ENCODE results near the gene RPL7A. TPM values are rescaled to one million over a fixed set of nuclear protein-coding genes. Genes with fewer than 3 reads are reported as not detected.

RPL7A gene
- total RNA-seq, 1 donor from 2014 or later: 2,045 TPM

GRCh38 chr9:133383438-133383837 lies 35.4 kb downstream of the RPL7A start:
- Mint-ChIP-seq H3K4me1 (ENCODE audit: low read depth) (peaks cover 7% of the 10 kb centered on the region), H3K27me3 (no peaks in the 10 kb centered on the region), H3K9me3 (ENCODE audit: low read depth) (no peaks in the 10 kb centered on the region), H3K36me3 (ENCODE audit: insufficient read depth) (no peaks in the 10 kb centered on the region), H3K27ac (no peak overlapping the region), H3K4me3 (ENCODE audit: low read depth) (no peak overlapping the region)
- DNase-seq (ENCODE audit: low spot score, unreplicated experiment): no peak
- no peak for TF ChIP-seq CTCF (IDR thresholded peaks at IDR 0.05; ENCODE audit: unreplicated experiment)

GRCh38 chr9:133384736-133385321 lies 36.8 kb downstream of the RPL7A start:
- no peak for DNase-seq (ENCODE audit: low spot score, unreplicated experiment)
- Mint-ChIP-seq H3K36me3 (ENCODE audit: insufficient read depth) (no peaks in the 10 kb centered on the region), H3K4me1 (ENCODE audit: low read depth) (peaks cover 9% of the 10 kb centered on the region), H3K27ac (peak overlapping the region; percentile 70), H3K4me3 (ENCODE audit: low read depth) (no peak overlapping the region), H3K27me3 (no peaks in the 10 kb centered on the region), H3K9me3 (ENCODE audit: low read depth) (no peaks in the 10 kb centered on the region)
- TF ChIP-seq CTCF (IDR thresholded peaks at IDR 0.05; ENCODE audit: unreplicated experiment): no peak

- no peak overlapping the region for H3K4me3 Mint-ChIP-seq (ENCODE audit: low read depth)
- no peak for DNase-seq (ENCODE audit: low spot score, unreplicated experiment)
- H3K27me3 Mint-ChIP-seq: no peaks in the 10 kb centered on the region
- H3K36me3 Mint-ChIP-seq (ENCODE audit: insufficient read depth): no peaks in the 10 kb centered on the region
- no peaks in the 10 kb centered on the region for H3K9me3 Mint-ChIP-seq (ENCODE audit: low read depth)
- no peak overlapping the region for H3K27ac Mint-ChIP-seq
- TF ChIP-seq CTCF (IDR thresholded peaks at IDR 0.05; ENCODE audit: unreplicated experiment): no peak
- peaks cover 11% of the 10 kb centered on the region for H3K4me1 Mint-ChIP-seq (ENCODE audit: low read depth)
Measured at GRCh38 chr9:133385452-133385851, 37.4 kb downstream of the RPL7A start.

- Mint-ChIP-seq H3K9me3 (ENCODE audit: low read depth) (no peaks in the 10 kb centered on the region), H3K4me3 (ENCODE audit: low read depth) (no peak overlapping the region), H3K36me3 (ENCODE audit: insufficient read depth) (no peaks in the 10 kb centered on the region), H3K27me3 (no peaks in the 10 kb centered on the region), H3K4me1 (ENCODE audit: low read depth) (peaks cover 11% of the 10 kb centered on the region), H3K27ac (no peak overlapping the region)
- DNase-seq (ENCODE audit: low spot score, unreplicated experiment): no peak
- no peak for TF ChIP-seq CTCF (IDR thresholded peaks at IDR 0.05; ENCODE audit: unreplicated experiment)
Measured at GRCh38 chr9:133386338-133386737, 38.3 kb downstream of the RPL7A start.

GRCh38 chr9:133387680-133388079 lies 39.7 kb downstream of the RPL7A start:
- Mint-ChIP-seq H3K4me3 (ENCODE audit: low read depth) (no peak overlapping the region), H3K9me3 (ENCODE audit: low read depth) (no peaks in the 10 kb centered on the region), H3K27me3 (no peaks in the 10 kb centered on the region), H3K36me3 (ENCODE audit: insufficient read depth) (no peaks in the 10 kb centered on the region), H3K4me1 (ENCODE audit: low read depth) (peaks cover 11% of the 10 kb centered on the region), H3K27ac (no peak overlapping the region)
- DNase-seq (ENCODE audit: low spot score, unreplicated experiment): no peak
- TF ChIP-seq CTCF (IDR thresholded peaks at IDR 0.05; ENCODE audit: unreplicated experiment): no peak
